SW 1271 (cell line): ENCODE measurements around the gene CEP72.
"Not testable (repeated sequence)": the region's sequence is repeated elsewhere in the genome, so short reads cannot be mapped to it uniquely, and the experiment has no call there.

Source experiments
- DNase-seq, 2 experiments: peaks; one replicate each; lab custom pipeline; 2025; lab: John Stamatoyannopoulos, UW

Gene CEP72

DNA sequence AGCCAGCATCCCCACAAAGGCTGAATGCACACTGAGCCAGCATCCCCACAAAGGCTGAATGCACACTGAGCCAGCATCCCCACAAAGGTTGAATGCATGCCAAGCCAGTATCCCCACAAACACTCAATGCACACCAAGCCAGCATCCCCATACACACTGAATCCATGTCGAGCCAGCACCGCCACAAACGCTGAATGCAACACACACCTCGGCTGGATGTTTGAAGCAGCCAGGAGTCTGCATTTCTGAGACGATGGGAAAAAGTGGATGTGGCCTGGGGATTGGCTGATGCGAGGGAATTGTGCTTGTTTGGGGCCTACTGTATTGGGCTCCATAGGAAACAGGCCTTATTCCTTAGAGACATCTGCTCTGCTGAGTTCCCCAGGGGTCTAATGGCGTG is 30.9 kb upstream of the CEP72 start:
- DNase-seq, result no peak

DNA sequence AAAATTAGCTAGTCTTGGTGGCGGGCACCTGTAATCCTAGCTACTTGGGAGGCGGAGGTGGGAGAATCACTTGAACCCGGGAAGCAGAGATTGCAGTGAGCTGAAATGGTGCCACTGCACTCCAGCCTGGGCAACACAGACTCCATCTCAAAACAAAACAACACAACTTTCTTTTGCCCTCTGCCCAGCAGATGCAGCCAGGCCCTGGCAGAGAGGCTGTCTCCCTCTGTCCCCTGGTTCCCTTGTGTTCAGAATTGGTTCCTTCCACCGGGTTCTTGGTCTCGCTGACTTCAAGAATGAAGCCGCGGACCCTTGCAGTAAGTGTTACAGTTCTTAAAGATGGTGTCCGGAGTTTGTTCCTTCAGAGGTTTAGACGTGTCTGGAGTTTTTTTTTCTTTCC is 30.2 kb upstream of the CEP72 start:
- DNase-seq, result no peak

DNA sequence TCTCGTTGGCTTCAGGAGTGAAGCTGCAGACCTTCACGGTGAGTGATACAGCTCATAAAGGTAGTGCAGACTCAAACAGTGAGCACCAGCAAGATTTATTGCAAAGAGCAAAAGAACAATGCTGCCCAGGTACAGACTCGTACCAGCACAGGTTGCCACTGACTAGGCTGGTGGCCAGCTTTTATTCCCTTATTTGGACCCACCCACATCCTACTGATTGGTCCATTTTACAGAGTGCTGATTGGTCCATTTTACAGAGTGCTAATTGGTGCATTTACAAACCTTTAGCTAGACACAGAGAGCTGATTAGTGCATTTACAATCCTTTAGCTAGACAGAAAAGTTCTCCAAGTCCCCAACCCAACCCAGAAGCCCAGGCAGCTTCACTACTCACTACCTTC is 29.7 kb upstream of the CEP72 start:
- not testable (repeated sequence) for DNase-seq

DNA sequence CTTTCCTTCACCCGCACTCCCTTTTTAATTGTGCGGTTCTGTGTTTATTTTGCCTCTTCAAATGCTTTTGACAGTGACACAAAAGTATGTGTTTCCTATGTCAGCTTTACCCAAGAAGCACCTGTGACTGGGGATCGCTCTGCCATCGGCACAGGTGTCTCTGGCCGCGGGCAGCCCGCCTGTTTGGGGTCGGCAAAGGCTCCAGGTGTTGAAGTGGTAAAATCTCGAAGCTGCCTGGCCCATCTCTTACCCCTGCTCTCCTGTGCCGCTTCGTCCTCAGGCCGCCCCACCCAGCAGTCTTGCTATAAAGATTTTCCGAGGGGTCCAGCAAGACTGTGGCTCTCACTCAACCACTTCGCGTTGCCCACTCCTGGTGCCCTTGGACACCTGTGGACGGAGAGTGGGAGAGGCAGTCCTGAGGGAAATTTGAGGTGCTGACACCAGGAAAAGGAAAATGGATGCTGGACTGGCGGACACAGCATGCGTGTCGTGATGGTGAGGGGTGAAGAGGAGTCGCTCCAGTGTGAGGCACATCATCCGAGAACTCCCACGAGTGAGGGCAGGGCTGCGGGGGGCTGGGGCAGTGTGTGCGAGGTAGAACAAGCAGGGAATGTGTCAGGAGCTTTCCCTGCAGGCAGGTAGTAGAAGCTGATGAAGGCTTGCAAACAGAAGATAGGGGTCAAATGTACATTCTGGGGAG is 29.1 kb upstream of the CEP72 start:
- DNase-seq, result no peak

DNA sequence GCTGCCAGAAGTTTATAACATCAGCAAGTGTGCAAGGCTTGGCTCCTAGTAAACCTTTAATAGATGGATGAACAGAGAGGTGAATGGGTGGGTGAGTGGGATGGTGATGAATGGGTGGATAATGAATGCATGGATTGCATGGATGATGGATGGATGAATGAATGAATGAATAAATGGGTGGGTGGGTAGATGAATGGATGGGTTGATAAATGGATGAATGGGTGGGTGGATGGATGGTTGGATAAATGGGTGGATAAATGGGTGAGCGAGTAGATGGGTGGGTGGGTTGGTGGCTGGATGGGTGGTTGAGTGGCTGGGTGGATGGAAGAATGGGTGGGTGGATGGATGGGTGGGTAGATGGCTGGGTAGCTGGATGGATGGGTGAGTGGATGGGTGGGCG is 28.5 kb upstream of the CEP72 start:
- no peak for DNase-seq

DNA sequence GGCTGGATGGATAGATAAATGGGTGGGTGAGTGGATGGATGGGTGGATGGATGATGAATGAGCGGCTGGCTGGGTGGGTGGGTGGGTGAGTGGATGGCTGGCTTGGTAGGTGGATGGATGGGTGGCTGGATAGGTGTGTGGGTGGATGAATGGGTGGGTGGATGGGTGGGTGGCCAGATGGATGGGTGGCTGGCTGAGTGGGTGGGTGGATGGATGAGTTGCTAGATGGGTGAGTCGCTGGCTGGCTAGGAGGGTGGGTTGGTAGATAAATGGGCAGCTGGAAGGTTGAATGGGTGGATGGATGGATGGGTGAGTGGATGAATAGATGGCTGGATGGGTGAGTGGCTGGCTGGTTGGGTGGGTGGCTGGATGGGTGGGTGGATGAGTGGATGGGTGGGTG is 27.9 kb upstream of the CEP72 start:
- DNase-seq, result no peak

DNA sequence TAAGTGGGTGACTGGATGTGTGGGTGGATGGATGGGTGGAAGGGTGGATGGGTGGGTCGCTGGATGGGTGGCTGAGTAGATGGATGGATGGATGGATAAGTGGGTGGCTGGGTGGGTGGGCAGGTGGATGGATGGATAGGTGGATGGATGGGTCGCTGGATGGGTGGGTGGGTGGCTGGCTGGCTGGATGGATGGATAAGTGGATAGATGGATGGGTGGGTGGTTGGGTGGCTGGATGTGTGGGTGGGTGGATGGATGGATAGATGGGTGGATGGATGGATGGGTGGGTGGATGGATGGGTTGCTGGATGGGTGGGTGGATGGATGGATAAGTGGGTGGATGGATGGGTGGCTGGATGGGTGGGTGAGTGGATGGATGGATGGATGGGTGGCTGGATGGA is 27.3 kb upstream of the CEP72 start:
- DNase-seq, result no peak

DNA sequence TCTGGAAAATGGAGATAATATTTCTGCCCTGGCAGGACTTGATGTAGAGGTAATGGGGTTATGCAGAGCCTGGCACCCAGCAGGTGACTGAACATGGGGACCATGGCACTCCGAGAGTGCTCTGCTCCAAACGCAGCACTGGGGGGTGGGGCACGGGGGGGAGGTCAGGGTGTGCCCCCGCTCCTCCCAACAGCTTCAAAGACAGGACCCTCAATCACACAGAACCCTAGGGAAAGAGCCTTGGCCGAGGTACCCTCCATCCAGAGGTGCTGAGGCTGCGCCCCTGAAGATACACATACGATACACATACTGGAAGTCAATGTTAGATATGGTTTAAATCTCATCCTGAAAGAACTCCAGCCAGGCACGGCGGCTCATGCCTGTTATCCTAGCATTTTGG is 26.6 kb upstream of the CEP72 start:
- no peak for DNase-seq

DNA sequence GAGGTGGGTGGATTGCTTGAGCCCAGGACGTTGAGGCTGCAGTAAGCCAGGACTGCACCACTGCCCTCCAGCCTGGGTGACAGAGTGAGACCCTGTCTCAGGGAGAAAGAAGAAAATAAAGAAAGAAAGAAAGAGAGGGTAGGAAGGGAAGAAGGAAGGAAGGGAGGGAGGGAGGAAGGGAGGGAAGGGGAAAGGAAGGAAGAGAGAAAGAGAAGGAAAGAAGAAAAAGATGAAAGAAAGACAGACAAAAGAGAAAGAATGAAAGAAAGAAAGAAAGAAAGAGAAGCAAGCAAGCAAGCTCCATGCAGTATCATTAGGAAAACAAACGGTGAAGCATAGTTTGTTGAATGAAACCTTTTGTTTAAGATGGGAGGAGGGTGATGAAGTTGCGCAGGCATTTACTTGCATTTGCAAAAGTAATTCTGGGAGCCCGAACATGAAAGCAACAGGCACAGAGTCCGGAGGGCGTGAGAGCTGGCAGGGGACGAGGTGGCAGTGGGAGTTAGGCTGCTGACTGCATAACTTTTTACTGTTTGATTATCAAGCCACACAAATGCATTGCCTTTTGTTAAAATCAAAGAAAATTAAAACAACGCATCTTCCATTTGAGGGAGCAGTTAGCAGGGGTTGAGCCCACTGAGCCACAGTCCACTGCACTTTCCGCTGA is 26.0 kb upstream of the CEP72 start:
- no peak for DNase-seq

DNA sequence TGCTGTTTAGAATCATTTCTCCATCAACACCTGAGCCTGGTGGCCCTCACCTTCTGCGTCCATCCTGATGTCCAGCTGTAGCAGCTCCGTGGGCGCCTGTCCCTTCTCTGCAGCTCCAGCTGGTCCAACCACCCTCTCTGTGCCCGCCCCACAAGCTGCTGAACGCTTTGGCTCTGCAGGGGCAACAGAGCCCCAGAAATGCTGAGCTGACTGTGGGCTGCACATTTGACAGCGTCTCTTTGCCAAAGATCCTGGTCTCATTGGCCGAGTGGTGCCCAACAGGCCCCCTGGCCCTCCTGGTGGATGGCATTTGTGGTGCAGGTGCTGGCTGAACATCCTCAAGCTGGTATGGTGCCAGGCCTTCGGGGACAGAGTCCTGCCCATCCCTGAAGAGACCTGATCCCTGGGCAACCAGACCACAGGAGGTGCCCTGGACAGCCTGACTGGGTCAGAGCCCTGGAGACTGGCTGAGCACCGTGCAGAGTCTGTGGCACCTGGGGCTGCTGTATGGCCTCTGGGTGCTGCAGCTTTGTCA is 25.3 kb upstream of the CEP72 start:
- no peak for DNase-seq

DNA sequence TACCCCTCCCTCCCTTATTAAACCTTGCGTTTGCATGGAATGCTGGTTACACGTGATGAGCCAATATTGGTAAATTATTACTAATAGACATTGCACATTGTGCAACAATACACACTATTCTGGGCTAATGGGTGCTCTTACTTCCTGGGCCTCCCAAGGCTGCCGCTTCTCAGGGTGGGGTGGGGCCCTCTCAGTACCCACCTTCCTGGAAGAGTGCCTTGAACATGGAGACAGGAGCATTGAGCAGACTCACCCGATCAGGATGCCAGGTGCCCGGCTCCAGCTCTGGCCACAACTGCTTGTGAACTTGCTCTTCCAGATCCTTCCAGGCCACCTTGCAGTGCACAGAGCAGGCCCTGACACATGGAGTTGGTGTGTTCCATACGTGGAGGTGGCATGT is 24.7 kb upstream of the CEP72 start:
- DNase-seq, result no peak

DNA sequence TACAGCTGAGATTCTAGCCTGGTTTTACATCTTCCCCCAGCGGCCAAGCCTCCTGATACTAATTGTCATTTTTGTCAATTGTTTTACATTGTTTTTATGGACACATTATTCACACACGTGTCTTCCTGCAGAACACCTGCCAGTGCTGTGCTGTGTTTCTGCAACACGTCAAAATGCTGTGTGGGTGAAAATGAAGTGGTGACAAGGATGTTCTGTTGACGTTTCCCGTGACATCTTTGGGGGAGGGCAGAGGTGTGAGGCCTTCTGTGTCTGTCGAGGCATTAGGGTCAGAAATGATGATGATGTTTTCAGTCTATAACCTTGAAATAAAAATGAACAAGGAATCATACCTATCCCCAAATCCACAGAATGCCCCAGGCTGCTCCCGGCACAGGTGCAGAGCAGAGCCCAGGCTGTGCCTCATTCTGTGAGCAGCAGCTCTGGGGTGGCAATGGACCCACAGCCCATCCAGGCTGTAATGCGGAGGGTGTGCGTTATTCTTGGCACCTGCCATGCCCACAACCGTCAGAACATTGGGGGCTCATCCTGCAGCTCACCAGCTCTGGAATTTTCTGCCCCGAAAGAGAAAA is 23.6 kb upstream of the CEP72 start:
- no peak for DNase-seq

DNA sequence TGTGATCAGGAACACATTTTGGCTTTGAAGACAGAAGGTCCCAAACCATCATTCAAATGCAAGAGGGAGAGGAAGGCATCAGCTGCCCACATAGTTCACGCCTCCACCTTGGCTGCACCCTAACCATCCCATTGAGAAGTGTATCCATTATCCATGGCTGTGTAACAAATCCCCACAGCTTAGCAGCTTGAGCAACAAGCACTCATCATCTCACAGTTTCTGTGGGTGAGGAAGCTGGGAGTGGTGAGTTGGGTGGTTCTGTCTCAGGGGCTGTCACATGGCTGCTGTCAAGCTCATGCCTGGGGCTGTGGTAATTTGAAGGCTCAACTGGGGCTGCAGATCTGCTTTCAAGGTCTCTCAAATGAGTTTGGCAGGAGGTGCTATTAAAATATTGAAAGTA is 23.0 kb upstream of the CEP72 start:
- no peak for DNase-seq

DNA sequence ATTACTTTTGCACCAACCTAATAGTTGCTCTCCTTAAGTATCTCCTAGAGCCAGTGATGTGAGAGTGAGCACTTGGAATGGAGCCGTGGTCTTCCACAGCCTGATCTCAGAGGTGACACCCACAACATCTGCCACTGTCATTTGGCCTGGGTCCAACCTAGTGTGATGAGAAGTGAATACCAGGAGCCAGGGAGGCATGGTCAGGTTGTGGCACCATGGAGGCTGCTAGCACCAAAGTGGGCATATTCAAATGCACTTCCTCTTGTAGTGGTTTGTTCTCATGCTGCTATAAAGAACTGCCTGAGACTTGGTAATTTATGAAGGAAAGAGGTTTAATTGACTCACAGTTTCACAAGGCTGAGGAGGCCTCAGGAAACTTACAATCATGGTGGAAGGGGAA is 22.6 kb upstream of the CEP72 start:
- DNase-seq, result no peak

DNA sequence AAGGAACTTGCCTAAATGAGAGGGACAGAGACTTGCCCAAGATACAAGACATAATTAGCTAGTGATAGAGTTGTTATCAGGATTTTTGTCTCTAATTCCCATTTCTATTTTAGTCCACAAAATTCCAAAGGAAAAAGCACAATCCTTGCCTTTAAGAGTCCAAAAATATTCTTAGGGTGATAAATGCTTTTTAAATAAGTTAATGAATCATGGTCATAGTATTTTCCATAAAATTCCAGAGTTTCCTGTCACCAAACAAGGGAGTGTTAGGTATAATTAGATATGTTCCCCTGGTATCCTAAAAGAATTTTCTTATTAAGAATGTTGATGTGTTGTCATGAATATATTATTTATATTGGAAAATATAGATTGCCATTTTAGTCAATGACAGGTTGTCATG is 21.8 kb upstream of the CEP72 start:
- no peak for DNase-seq

DNA sequence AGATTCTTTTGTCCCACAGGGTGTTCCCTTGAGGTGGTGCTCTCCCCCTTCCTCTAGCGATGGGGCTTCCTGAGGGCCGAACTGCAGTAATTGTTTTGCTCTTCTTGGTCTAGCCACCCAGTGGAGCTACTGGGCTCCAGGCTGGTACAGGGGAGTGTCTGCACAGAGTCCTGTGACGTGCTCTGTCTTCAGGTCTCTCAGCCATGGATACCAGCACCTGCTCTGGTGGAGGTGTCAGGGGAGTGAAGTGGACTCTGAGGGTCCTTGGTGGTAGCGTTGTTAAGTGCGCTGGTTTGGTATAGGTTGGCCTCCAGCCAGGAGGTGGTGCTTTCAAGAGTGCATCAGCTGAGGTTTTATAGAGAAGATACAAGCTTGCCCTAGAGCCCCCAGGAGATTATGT is 20.4 kb upstream of the CEP72 start:
- DNase-seq, result no peak

DNA sequence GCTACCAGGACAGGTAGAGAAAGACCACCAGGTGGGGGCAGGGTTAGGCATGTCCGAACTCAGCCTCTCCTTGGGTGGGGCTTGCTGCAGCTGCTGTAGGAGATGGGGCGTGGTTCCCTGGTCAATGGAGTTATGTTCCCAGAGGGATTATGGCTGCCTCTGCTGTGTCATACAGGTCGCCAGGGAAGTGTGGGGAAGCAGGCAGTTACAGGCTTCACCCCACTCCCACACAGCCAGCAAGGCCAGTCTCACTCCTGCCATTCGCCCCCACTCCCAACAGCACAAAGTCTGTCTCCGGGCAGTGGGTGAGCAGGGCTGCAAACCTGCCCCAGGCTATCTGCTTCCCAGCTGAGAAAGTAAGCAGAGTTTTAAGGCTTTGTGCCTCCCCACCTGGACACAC is 20.0 kb upstream of the CEP72 start:
- DNase-seq, result no peak

DNA sequence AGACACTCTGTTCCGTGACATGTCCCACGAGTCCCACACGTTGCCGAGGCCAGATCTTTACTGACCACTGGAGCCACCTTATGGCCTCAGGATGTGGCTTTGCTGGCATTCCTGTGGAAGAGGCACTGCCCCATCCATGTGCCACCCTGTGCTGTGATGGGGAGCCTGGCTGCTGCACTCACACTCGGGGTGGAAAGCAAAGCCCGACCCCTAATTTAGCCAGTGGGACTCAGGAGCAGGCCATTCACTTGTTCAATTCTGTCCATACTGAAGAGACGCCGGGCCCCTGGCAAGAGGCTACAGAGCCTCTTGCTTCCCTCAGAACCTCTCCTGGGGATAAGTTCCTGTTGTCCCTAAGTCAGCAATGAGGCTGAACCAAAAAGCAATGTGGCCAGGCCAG is 18.6 kb upstream of the CEP72 start:
- no peak for DNase-seq

DNA sequence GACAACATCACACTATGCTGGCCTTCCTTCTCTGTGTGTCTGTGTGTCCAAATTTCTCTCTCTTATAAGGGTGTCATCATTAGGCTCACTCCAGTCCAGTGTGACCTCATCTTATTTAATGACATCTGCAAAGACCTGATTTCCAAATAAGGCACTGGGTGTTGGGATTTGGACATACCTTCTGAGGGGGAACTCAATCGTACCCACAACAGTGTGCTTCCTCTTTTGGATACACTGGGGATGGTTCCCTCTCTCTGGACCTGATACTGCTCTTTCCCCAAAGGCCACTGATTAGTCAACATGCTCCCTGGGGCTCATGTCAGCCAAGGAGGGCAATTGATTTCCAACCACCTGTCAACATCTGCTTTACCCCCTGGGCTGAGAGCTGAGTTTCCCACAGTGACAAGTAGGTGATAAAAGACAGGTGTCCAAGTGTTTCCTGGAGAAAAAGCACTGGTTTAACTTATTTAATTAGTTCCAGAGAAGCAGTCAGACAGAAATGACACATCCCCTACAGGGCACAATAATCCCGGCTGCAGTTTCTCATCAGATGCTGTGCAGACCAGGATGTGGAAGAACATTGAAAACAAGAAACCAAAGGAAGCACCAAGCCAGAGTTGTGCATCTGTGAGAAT is 17.8 kb upstream of the CEP72 start:
- no peak for DNase-seq

DNA sequence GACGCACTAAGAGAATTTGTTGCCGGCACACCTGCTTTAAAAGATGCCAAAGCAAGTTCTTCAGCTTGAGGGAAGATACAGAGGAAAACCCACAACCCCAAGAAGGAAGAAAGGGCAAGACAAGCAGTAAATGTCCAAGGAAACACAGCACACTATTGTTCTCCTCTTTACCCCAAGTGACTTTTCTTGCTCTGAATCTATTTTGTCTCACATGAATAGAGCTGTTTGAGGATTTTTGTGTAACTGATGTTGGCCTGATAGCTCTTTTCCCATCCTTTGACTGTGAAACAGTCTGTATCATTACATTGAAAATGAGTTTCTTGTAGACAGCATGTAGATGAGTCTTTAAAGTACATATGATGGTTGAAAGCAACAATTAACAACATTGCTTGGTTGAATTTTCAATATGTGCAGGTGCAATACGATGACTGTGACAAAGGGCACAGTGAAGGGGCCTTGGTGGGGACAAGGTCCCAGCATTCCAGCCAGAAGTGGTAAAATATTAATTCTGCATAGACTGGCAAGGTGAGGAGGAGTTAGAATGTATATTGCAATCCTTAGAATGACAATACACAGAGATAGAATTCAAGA is 16.8 kb upstream of the CEP72 start:
- DNase-seq, result no peak

DNA sequence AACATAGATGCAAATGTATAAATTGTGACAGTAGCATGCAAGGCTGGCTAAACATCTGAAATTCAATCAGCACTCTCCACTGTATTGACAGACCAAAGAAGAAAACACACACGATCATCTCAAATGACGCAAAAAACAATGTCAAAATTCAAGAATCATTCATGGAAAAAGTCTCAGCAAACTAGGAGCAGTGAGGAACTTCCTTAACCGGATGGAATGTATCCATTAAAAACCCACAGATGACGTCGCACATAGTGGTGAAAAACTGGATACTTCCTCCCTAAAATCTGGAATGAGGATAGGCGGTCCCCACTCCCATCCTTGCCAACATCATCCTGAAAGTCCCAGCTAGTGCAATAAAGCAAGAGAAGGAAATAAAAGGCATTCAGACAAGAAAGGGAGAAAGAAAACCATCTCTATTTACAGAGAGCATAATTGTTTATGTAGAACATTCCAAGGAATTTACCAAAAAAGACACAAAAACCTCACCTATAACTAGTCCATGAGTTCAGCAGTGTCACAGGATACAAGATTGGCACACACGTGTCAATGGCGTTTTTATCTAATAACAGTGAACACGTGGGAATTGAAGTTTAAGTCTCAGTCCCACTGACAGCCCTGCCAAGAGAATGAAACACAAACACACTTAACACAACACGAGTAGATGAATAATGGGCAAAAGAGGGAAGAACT is 14.1 kb upstream of the CEP72 start:
- no peak for DNase-seq

DNA sequence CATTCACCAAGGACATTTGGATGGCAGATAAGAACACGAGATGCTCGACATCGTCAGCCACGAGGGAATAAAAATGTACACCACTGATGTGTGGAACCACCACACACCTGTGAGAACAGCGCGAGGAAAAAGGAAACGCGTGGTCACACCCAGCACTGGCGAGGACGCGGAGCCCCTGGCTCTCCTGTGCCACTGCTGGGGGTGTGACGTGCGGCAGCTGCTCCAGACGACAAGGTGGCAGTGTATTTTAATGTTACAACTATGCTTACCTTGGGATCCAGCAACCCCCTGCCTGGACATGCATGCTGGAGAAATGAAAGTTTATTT is 13.6 kb upstream of the CEP72 start:
- no peak for DNase-seq
